K562 (cell line): ENCODE data around the gene SLC39A5. TPM values are rescaled to one million over a fixed set of nuclear protein-coding genes. Genes with fewer than 3 reads are reported as not detected.
A peak's percentile ranks its signal among the peaks of the same experiment; 100 is the strongest.

Source experiments
- CSDE1 ChIP-seq, 2 experiments: fragments of 450-650 bp; IDR thresholded peaks; 2 replicates each; pipeline ENCODE4 v1.6.1; 2016; ENCODE audit warnings: mild to moderate bottlenecking in 1 of 2
- NKRF ChIP-seq: fragments of 450-650 bp; IDR thresholded peaks from 2 replicates; pipeline ENCODE4 v1.6.1; 2016; ENCODE audit warnings: borderline replicate concordance
- STAT5A ChIP-seq: IDR thresholded peaks from 2 replicates; pipeline ENCODE4 v1.6.1; 2012; ENCODE audit warnings: low read length, inconsistent platforms, borderline replicate concordance
- ZNF79 ChIP-seq: fragments of 250-450 bp; sonication (Bioruptor Pico); IDR thresholded peaks from 2 replicates; pipeline ENCODE4 v1.4.0; 2020; ENCODE audit warnings: low read depth, mild to moderate bottlenecking, moderate library complexity
- polyA plus RNA-seq, 8 experiments: library from polyadenylated mRNA; depleted of rRNA in 4 of 8; stranded (reverse) in 5 of 8; unstranded in 3 of 8; fragments of >200 nt; fragmentation: Nextera tagmentation in 2 of 8; fragmentation: Illumina TruSeq in 1 of 8; extraction: Ambion mirVana in 2 of 8; extraction: Trizol in 1 of 8; gene quantifications; 2 replicates each; pipeline versions ENCODE4 v1.2.1 to v1.2.3, GENCODE V29; 2011 to 2014; ENCODE audit warnings: inconsistent platforms in 1 of 8, missing spikeins in 1 of 8
- total RNA-seq, 7 experiments: library from RNA; depleted of rRNA in 6 of 7; stranded (reverse); fragments of >200 nt in 6 of 7; fragmentation: Illumina TruSeq in 2 of 7; extraction: Trizol in 2 of 7; gene quantifications; 2 replicates each; pipeline versions ENCODE4 v1.2.1 to v1.2.3, GENCODE V29; 2011 to 2021; ENCODE audit warnings: low replicate concordance in 1 of 7
- TF ChIP-seq, protein P1 (sequence below): fragments of 450-650 bp; IDR thresholded peaks from 2 replicates; pipeline ENCODE4 v1.6.1; 2016; ENCODE audit warnings: antibody characterized with exemption

SLC39A5 gene
- total and polyA plus RNA-seq, 9 of the 15 experiments (the other 6 are each of a cell fraction or from before 2014, with no cell fraction given): 0.08 to 0.10 TPM; not detected in 7

DNA sequence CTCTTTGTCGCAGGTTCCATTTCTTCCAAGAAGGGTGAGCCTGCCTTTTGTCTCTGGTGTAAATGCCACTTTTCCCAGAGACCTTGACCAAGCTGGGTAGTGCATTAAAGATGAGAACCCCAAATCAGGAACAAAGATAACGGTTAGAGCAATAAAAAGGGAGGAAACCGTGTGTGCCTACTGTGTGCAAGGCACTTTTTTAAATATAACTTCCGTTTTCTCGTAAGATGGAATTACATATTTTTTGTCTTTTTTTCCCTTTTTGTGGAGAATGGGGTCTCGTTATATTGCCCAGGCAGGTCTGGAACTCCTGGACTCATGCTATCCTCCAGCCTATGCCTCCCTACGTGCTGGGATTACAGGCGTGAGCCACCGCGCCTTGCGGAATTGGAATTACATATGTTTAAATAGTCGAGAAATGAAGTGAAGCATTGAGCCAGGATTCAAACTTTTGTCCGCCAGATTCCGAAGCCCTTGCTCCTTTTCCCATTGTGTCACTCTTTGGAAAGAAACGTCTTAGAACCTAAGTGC, 6.2 kb upstream of the SLC39A5 start (continued):
- TF ChIP-seq ZNF79 (CRISPR knock-in tag): no peak
- peak; percentile 22; the same call in 1 of the 2 replicates for TF ChIP-seq NKRF
- TF ChIP-seq STAT5A: 0 out of 2 replicates have a peak, but pooled peaks have one; percentile 11
- TF ChIP-seq, protein P1, sequence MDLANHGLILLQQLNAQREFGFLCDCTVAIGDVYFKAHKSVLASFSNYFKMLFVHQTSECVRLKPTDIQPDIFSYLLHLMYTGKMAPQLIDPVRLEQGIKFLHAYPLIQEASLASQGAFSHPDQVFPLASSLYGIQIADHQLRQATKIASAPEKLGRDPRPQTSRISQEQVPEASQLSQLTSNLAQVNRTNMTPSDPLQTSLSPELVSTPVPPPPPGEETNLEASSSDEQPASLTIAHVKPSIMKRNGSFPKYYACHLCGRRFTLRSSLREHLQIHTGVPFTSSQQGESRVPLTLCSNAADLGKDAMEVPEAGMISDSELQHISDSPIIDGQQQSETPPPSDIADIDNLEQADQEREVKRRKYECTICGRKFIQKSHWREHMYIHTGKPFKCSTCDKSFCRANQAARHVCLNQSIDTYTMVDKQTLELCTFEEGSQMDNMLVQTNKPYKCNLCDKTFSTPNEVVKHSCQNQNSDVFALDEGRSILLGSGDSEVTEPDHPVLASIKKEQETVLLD: 0 out of 2 replicates have a peak, but pooled peaks have one; percentile 6
- peak in 1 of 2 experiments; percentile 67; a peak in 1 of 4 replicates for TF ChIP-seq CSDE1 (IDR thresholded peaks at IDR 0.05)
